Mesenchymal stem cell (in vitro differentiated cells and primary cell): ENCODE results near the gene TMEM208.

Source experiments
- DNase-seq: peaks from one replicate; pipeline ENCODE4 v3.0.0-alpha.2; 2013
- H2AFZ ChIP-seq: one replicate; pipeline ENCODE4 v1.6.1; 2013; ENCODE audit warnings: low read depth, mild to moderate bottlenecking, control low read depth, inconsistent platforms, low read length, moderate library complexity
- H2AK5ac ChIP-seq: 2 replicates; pipeline ENCODE4 v1.6.1; 2013; ENCODE audit warnings: low read length, moderate library complexity, mild to moderate bottlenecking, inconsistent platforms; ENCODE audit not compliant: severe bottlenecking
- H2BK120ac ChIP-seq: one replicate; pipeline ENCODE4 v1.6.1; 2013; ENCODE audit warnings: low read depth, mild to moderate bottlenecking, inconsistent platforms, low read length, moderate library complexity
- H2BK12ac ChIP-seq, 2 experiments: one replicate each; pipeline ENCODE4 v1.6.1; 2013; ENCODE audit warnings: inconsistent platforms in 2 of 2, low read length in 2 of 2, mild to moderate bottlenecking in 2 of 2, moderate library complexity in 2 of 2, control low read depth in 1 of 2
- H2BK15ac ChIP-seq: one replicate; pipeline ENCODE4 v1.6.1; 2013; ENCODE audit warnings: mild to moderate bottlenecking, low read depth, inconsistent platforms; ENCODE audit not compliant: poor library complexity, severe bottlenecking
- H2BK5ac ChIP-seq: 2 replicates; pipeline ENCODE4 v1.6.1; 2013; ENCODE audit warnings: low read depth, mild to moderate bottlenecking, low read length, control low read depth, inconsistent platforms; ENCODE audit not compliant: poor library complexity, severe bottlenecking
- H3K14ac ChIP-seq, 2 experiments: one replicate each; pipeline ENCODE4 v1.6.1; 2013; ENCODE audit warnings: inconsistent platforms in 2 of 2, low read length in 2 of 2, control low read depth in 1 of 2, mild to moderate bottlenecking in 1 of 2, moderate library complexity in 1 of 2
- H3K18ac ChIP-seq, 2 experiments: one replicate each; pipeline ENCODE4 v1.6.1; 2013; ENCODE audit warnings: inconsistent platforms in 2 of 2, low read length in 2 of 2, control low read depth in 1 of 2, low read depth in 1 of 2, mild to moderate bottlenecking in 1 of 2
- H3K23ac ChIP-seq, 2 experiments: one replicate each; pipeline ENCODE4 v1.6.1; 2013; ENCODE audit warnings: inconsistent platforms in 2 of 2, low read length in 2 of 2, mild to moderate bottlenecking in 2 of 2, moderate library complexity in 2 of 2, control low read depth in 1 of 2
- H3K27ac ChIP-seq: 2 replicates; pipeline ENCODE4 v1.5.1; 2013; ENCODE audit warnings: mild to moderate bottlenecking, moderate library complexity, low read length, control low read depth, inconsistent platforms; ENCODE audit not compliant: poor library complexity, severe bottlenecking
- H3K27me3 ChIP-seq, 2 experiments: 2 replicates each; pipeline versions ENCODE4 v1.6.1 to v1.7.0; 2013; ENCODE audit warnings: low read length in 2 of 2, mild to moderate bottlenecking in 2 of 2, moderate library complexity in 2 of 2, control low read depth in 1 of 2, inconsistent platforms in 1 of 2; ENCODE audit not compliant: control insufficient read depth in 1 of 2, insufficient read depth in 1 of 2
- H3K36me3 ChIP-seq, 2 experiments: 2 replicates each; pipeline versions ENCODE4 v1.6.1 to v1.7.0; 2013; ENCODE audit warnings: low read length in 2 of 2, control low read depth in 1 of 2, inconsistent platforms in 1 of 2, low read depth in 1 of 2, mild to moderate bottlenecking in 1 of 2; ENCODE audit not compliant: insufficient read depth in 2 of 2, control insufficient read depth in 1 of 2
- H3K4ac ChIP-seq, 2 experiments: one replicate each; pipeline ENCODE4 v1.6.1; 2013; ENCODE audit warnings: inconsistent platforms in 2 of 2, low read length in 2 of 2, mild to moderate bottlenecking in 2 of 2, moderate library complexity in 2 of 2, control low read depth in 1 of 2, low read depth in 1 of 2
- H3K4me1 ChIP-seq: 2 replicates; pipeline ENCODE4 v1.6.1; 2013; ENCODE audit warnings: low read depth, low read length, control low read depth; ENCODE audit not compliant: control insufficient read depth, insufficient read depth
- H3K4me2 ChIP-seq: 2 replicates; pipeline ENCODE4 v1.6.1; 2013; ENCODE audit warnings: low read length, mild to moderate bottlenecking, inconsistent platforms; ENCODE audit not compliant: poor library complexity, severe bottlenecking
- H3K4me3 ChIP-seq, 2 experiments: 2 replicates each; pipeline versions ENCODE4 v1.5.1 to v1.7.0; 2013; ENCODE audit warnings: low read length in 2 of 2, mild to moderate bottlenecking in 2 of 2, control low read depth in 1 of 2, low read depth in 1 of 2; ENCODE audit not compliant: insufficient read depth in 1 of 2
- H3K79me1 ChIP-seq: replicated peaks from 2 replicates; pipeline ENCODE4 v1.6.1; 2013; ENCODE audit warnings: mild to moderate bottlenecking, control low read depth, low read length, inconsistent platforms; ENCODE audit not compliant: poor library complexity, severe bottlenecking
- H3K9ac ChIP-seq: 2 replicates; pipeline ENCODE4 v1.7.0; 2013; ENCODE audit warnings: mild to moderate bottlenecking, low read length, moderate library complexity
- H3K9me3 ChIP-seq: 2 replicates; pipeline ENCODE4 v1.7.0; 2013; ENCODE audit warnings: mild to moderate bottlenecking, low read length; ENCODE audit not compliant: control insufficient read depth
- H4K8ac ChIP-seq: one replicate; pipeline ENCODE4 v1.6.1; 2013; ENCODE audit warnings: inconsistent platforms, mild to moderate bottlenecking, low read length, moderate library complexity
- H4K91ac ChIP-seq: one replicate; pipeline ENCODE4 v1.6.1; 2013; ENCODE audit warnings: mild to moderate bottlenecking, low read length, inconsistent platforms
- WGBS: methylation state at CpG from one replicate; pipeline ENCODE4 v1.1.7; 2013; ENCODE audit warnings: mixed read lengths; 5-methylcytosine and 5-hydroxymethylcytosine counted together

Gene TMEM208

GRCh38 chr16:67183627-67184452, 43.1 kb upstream of the TMEM208 start, which contains the start of gene MATCAP1:
Gene MATCAP1 (minus strand): TSS chr16:67183963. CDS start chr16:67180610, 3,353 bp downstream.
- H3K9me3 ChIP-seq, result no peaks in the 10 kb centered on the region
- H3K27me3 ChIP-seq, result no peaks in the 10 kb centered on the region
- H2BK15ac ChIP-seq, result peak within 1 kb of the TSS; percentile 97
- peak within 1 kb of the TSS; percentile 95 for H4K8ac ChIP-seq
- peak within 1 kb of the TSS in 1 of 2 experiments; percentile 91 for H3K14ac ChIP-seq
- peaks cover 31% of the 10 kb centered on the region for H3K4me1 ChIP-seq
- peak within 1 kb of the TSS; percentile 74 for H2BK5ac ChIP-seq
- H3K4me3 ChIP-seq, result peak within 1 kb of the TSS; percentile 82 to 89
- peaks cover 0 to 15% of the 10 kb centered on the region in 2 experiments for H3K36me3 ChIP-seq
- H2BK120ac ChIP-seq, result peak within 1 kb of the TSS; percentile 78
- peak within 1 kb of the TSS; percentile 75 to 92 for H3K4ac ChIP-seq
- DNase-seq, result peak; percentile 99
- under 1% methylated on average over 74 of the region's 77 CpGs for WGBS
- H2AK5ac ChIP-seq, result no peak within 1 kb of the TSS
- peak within 1 kb of the TSS in 1 of 2 experiments; percentile 80 for H2BK12ac ChIP-seq
- H4K91ac ChIP-seq, result peak within 1 kb of the TSS; percentile 97
- peaks cover 24% of the 10 kb centered on the region for H3K79me1 ChIP-seq
- peak within 1 kb of the TSS; percentile 83 for H2AFZ ChIP-seq
- H3K4me2 ChIP-seq, result peak within 1 kb of the TSS; percentile 99
- peak within 1 kb of the TSS; percentile 89 for H3K9ac ChIP-seq
- H3K18ac ChIP-seq, result peak within 1 kb of the TSS; percentile 94 to 97
- no peak within 1 kb of the TSS for H3K27ac ChIP-seq
- H3K23ac ChIP-seq, result peak within 1 kb of the TSS in 1 of 2 experiments; percentile 2

GRCh38 chr16:67184453-67184994, 42.4 kb upstream of the TMEM208 start:
- peaks cover 21% of the 10 kb centered on the region for H3K79me1 ChIP-seq

GRCh38 chr16:67184995-67185650, 41.8 kb upstream of the TMEM208 start:
- no peaks in the 10 kb centered on the region for H3K27me3 ChIP-seq
- no peak overlapping the region for H3K18ac ChIP-seq
- no peak overlapping the region for H2BK12ac ChIP-seq
- no peak overlapping the region for H4K8ac ChIP-seq
- H2BK15ac ChIP-seq, result no peak overlapping the region
- no peak overlapping the region for H3K4ac ChIP-seq
- peak overlapping the region in 1 of 2 experiments; percentile 82 for H3K4me3 ChIP-seq
- no peak overlapping the region for H3K27ac ChIP-seq
- H3K4me2 ChIP-seq, result no peak overlapping the region
- peaks cover 16% of the 10 kb centered on the region for H3K79me1 ChIP-seq
- no peak overlapping the region for H4K91ac ChIP-seq
- WGBS, result 23% methylated on average over 43 of the region's 43 CpGs
- H2BK120ac ChIP-seq, result no peak overlapping the region
- no peak overlapping the region for H3K14ac ChIP-seq
- peak overlapping the region in 1 of 2 experiments; percentile 2 for H3K23ac ChIP-seq
- no peak overlapping the region for H2BK5ac ChIP-seq
- peaks cover 0 to 6% of the 10 kb centered on the region in 2 experiments for H3K36me3 ChIP-seq
- peaks cover 28% of the 10 kb centered on the region for H3K4me1 ChIP-seq
- H2AFZ ChIP-seq, result no peak overlapping the region
- H3K9ac ChIP-seq, result peak overlapping the region; percentile 31
- peak; percentile 93 for DNase-seq
- no peak overlapping the region for H2AK5ac ChIP-seq
- H3K9me3 ChIP-seq, result no peaks in the 10 kb centered on the region

More at GRCh38 chr16:67184453-67184994, 42.4 kb upstream of the TMEM208 start:
- Histone ChIP-seq H3K18ac (peak overlapping the region in 1 of 2 experiments; percentile 54), H4K91ac (peak overlapping the region; percentile 10), H2BK15ac (no peak overlapping the region), H2AFZ (peak overlapping the region; percentile 83), H3K27ac (no peak overlapping the region), H2BK5ac (no peak overlapping the region), H3K23ac (peak overlapping the region in 1 of 2 experiments; percentile 2), H3K4me2 (peak overlapping the region; percentile 99), H3K9ac (peak overlapping the region; percentile 89), H3K27me3 (no peaks in the 10 kb centered on the region), H3K9me3 (no peaks in the 10 kb centered on the region), H3K4ac (no peak overlapping the region), H3K4me3 (peak overlapping the region; percentile 82 to 89), H3K14ac (peak overlapping the region in 1 of 2 experiments; percentile 38), H3K4me1 (peaks cover 29% of the 10 kb centered on the region), H3K36me3 (peaks cover 0 to 12% of the 10 kb centered on the region in 2 experiments), H2BK120ac (no peak overlapping the region), H2AK5ac (no peak overlapping the region), H2BK12ac (no peak overlapping the region), H4K8ac (no peak overlapping the region)
- 16% methylated on average over 42 of the region's 59 CpGs for WGBS
- DNase-seq, result no peak
